ENCODE results near the gene GARS1. TPM values are rescaled to one million over a fixed set of nuclear protein-coding genes. Genes with fewer than 3 reads are reported as not detected.

GARS1 gene
- total and polyA plus RNA-seq, 4 experiments from 2014 or later, result 74.5 to 101 (median 80.3) TPM

DNA sequence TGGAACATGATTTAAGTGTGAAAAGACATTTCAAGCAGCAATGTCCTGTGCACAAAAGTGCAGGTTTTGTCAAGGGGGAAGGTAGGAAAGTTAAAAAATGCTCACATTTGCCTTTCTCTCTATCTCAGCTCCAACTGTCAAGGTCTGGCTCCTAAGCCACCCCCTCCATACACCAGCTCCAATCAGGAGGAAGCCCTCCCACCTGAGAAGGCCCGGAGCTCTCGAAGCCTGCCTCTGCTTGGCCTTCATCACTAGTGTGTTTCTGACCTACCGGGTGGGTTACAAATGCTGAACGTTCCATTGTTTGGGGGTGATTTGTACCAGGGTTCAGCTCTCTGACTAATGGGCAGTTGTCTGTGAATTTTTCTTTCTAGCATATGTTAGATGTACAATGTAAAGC, 73.4 kb downstream of the GARS1 start:
- ChIA-PET CTCF (ENCODE audit: partially characterized antibody) (no interaction called here), POLR2A (ENCODE audit: partially characterized antibody) (no interaction called here)
- Histone ChIP-seq H3K36me3 (ENCODE audit: insufficient read depth, low read length) (no peaks in the 10 kb centered on the region), H3K4me1 (ENCODE audit: insufficient read depth, low read length) (no peaks in the 10 kb centered on the region), H3K27me3 (ENCODE audit: insufficient read depth, low read length) (no peaks in the 10 kb centered on the region), H3K4me3 (ENCODE audit: low read length in 2 of 2) (no peak overlapping the region), H3K27ac (ENCODE audit: low read depth, low read length) (no peak overlapping the region), H3K9me3 (ENCODE audit: control insufficient read depth in 1 of 2, low read length in 2 of 2) (no peaks in the 10 kb centered on the region)
- H3K36me3 Mint-ChIP-seq, result no peaks in the 10 kb centered on the region
- H3K27me3 Mint-ChIP-seq, result peaks cover 0 to 11% of the 10 kb centered on the region in 2 donors
- H3K9me3 Mint-ChIP-seq, result peaks cover 0 to 2% (median 0%) of the 10 kb centered on the region in 8 donors
- no peak overlapping the region for H3K4me3 Mint-ChIP-seq
- no peak for DNase-seq
- no peak overlapping the region for H3K27ac Mint-ChIP-seq
- intact Hi-C loops (cut with micrococcal nuclease), result no loop called here
- H3K4me1 Mint-ChIP-seq, result no peaks in the 10 kb centered on the region

DNA sequence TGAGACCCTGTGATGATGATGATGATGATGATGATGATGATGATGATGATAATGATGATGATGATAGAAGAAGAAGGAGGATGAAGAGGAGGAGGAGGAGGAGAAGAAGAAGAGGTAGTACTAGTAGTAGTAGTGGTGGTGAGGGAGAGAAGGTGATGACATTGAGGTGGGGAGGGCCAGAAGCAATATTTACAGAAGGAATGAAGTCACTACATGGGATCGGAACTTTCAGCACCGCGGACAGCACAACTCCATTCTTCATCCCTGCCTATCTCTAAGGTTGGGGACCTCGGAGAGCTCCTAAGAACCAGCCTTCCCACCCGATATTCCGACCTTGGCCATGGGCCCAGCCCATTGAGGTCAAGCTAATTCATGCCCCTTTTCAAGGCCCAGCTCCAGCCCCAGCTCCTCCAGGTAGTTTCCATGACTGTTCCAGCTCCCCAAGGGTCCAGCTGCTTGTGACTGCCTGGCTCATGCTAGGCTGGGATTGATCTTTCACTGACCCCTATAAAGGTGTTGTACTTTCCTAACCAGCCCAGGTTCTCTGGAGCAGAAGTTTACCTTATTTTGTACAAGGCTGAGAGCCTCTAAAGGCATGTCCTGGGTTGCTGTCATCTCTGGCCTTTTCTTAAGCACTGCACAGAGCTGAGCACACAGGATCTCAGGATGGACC, 77.3 kb downstream of the GARS1 start:
- CTCF ChIA-PET (ENCODE audit: partially characterized antibody), result interaction anchor here (0.9 kb wide), 1 partner anchor 12 kb away, joined by 4 read pairs; no protein-coding TSS in a partner anchor
- POLR2A ChIA-PET (ENCODE audit: partially characterized antibody), result no interaction called here
- peaks cover 6% of the 10 kb centered on the region for H3K27me3 ChIP-seq (ENCODE audit: insufficient read depth, low read length)
- no peak overlapping the region for H3K27ac ChIP-seq (ENCODE audit: low read depth, low read length)
- peaks cover 0 to 2% (median 0%) of the 10 kb centered on the region in 8 donors for H3K9me3 Mint-ChIP-seq
- H3K36me3 ChIP-seq (ENCODE audit: insufficient read depth, low read length), result no peaks in the 10 kb centered on the region
- H3K4me3 ChIP-seq (ENCODE audit: low read length in 2 of 2), result no peak overlapping the region
- no peaks in the 10 kb centered on the region for H3K36me3 Mint-ChIP-seq
- H3K27me3 Mint-ChIP-seq, result peaks cover 3 to 23% of the 10 kb centered on the region in 2 donors
- no peaks in the 10 kb centered on the region for H3K9me3 ChIP-seq (ENCODE audit: control insufficient read depth in 1 of 2, low read length in 2 of 2)
- no peak overlapping the region for H3K4me3 Mint-ChIP-seq
- no peak overlapping the region for H3K27ac Mint-ChIP-seq
- no peaks in the 10 kb centered on the region for H3K4me1 ChIP-seq (ENCODE audit: insufficient read depth, low read length)
- no peaks in the 10 kb centered on the region for H3K4me1 Mint-ChIP-seq
- DNase-seq, result no peak
- intact Hi-C loops (cut with micrococcal nuclease), result no loop called here

DNA sequence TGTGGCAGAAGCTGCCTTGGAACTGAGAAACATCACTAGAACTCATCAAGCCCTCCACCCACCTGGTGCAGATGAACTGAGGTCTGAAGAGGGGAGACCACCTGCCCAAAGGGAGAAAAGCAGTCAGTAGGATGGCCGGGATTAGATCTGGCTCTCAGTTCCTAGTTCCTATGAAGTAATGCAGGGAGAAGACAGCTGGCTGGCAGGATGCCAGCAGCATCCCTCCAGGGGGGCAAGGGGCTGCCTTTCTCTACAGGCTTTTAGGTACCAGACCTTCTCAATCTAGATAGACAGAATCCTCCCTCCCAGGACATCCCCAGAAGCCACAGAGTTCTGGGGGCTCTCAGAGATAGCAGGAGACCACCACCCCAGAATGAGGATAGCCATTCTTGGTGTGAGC, 79.7 kb downstream of the GARS1 start:
- POLR2A ChIA-PET (ENCODE audit: partially characterized antibody), result no interaction called here
- H3K27me3 Mint-ChIP-seq, result peaks cover 11 to 38% of the 10 kb centered on the region in 2 donors
- CTCF ChIA-PET (ENCODE audit: partially characterized antibody), result interaction anchor here (2.4 kb wide), 1 partner anchor 66 kb away, joined by 9 read pairs; no protein-coding TSS in a partner anchor

GRCh38 chr7:30674876-30675275, 80.2 kb downstream of the GARS1 start:
- H3K4me3 ChIP-seq (ENCODE audit: low read length in 2 of 2), result no peak overlapping the region
- Mint-ChIP-seq H3K27me3 (peaks cover 11 to 42% of the 10 kb centered on the region in 2 donors), H3K4me1 (no peaks in the 10 kb centered on the region), H3K27ac (no peak overlapping the region), H3K36me3 (no peaks in the 10 kb centered on the region), H3K9me3 (peaks cover 0 to 2% (median 0%) of the 10 kb centered on the region in 8 donors), H3K4me3 (no peak overlapping the region)
- no peaks in the 10 kb centered on the region for H3K4me1 ChIP-seq (ENCODE audit: insufficient read depth, low read length)
- peaks cover 9% of the 10 kb centered on the region for H3K27me3 ChIP-seq (ENCODE audit: insufficient read depth, low read length)
- no peak overlapping the region for H3K27ac ChIP-seq (ENCODE audit: low read depth, low read length)
- ChIA-PET CTCF (ENCODE audit: partially characterized antibody) (interaction anchor here (2.4 kb wide), 1 partner anchor 65 kb away, joined by 9 read pairs; no protein-coding TSS in a partner anchor), POLR2A (ENCODE audit: partially characterized antibody) (no interaction called here)
- no peak for DNase-seq
- intact Hi-C loops (cut with micrococcal nuclease), result no loop called here
- no peaks in the 10 kb centered on the region for H3K9me3 ChIP-seq (ENCODE audit: control insufficient read depth in 1 of 2, low read length in 2 of 2)
- H3K36me3 ChIP-seq (ENCODE audit: insufficient read depth, low read length), result no peaks in the 10 kb centered on the region

More for the DNA sequence above, 79.7 kb downstream of the GARS1 start:
- Mint-ChIP-seq H3K4me3 (no peak overlapping the region), H3K9me3 (peaks cover 0 to 2% (median 0%) of the 10 kb centered on the region in 8 donors), H3K27ac (no peak overlapping the region), H3K4me1 (no peaks in the 10 kb centered on the region), H3K36me3 (no peaks in the 10 kb centered on the region)
- DNase-seq, result no peak
- no peaks in the 10 kb centered on the region for H3K4me1 ChIP-seq (ENCODE audit: insufficient read depth, low read length)
- H3K27me3 ChIP-seq (ENCODE audit: insufficient read depth, low read length), result peaks cover 7% of the 10 kb centered on the region
- no peak overlapping the region for H3K27ac ChIP-seq (ENCODE audit: low read depth, low read length)
- H3K9me3 ChIP-seq (ENCODE audit: control insufficient read depth in 1 of 2, low read length in 2 of 2), result no peaks in the 10 kb centered on the region
- intact Hi-C loops (cut with micrococcal nuclease), result no loop called here
- no peak overlapping the region for H3K4me3 ChIP-seq (ENCODE audit: low read length in 2 of 2)
- no peaks in the 10 kb centered on the region for H3K36me3 ChIP-seq (ENCODE audit: insufficient read depth, low read length)

DNA sequence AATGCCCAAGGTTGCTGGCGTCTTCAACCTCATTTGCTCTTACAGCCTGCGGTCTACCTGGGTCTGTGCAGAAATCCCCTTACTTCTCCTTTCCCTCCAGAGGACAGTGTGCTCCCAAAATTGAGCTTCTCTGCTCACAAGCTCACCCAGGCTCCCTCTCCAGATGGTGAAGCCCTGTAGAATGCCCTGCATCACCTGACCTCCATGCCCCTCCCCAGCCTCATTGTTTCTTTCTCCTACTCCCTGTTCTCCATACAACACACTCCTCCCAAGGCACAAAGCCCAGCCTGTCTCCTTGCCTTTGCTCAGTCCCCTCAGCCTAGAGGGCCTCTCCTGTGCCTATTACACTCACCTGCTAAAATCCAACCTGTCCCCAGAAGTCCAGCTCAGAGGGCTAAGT, 84.1 kb downstream of the GARS1 start:
- Histone ChIP-seq H3K27me3 (ENCODE audit: insufficient read depth, low read length) (peaks cover 29% of the 10 kb centered on the region), H3K4me3 (ENCODE audit: low read length in 2 of 2) (no peak overlapping the region), H3K36me3 (ENCODE audit: insufficient read depth, low read length) (no peaks in the 10 kb centered on the region), H3K27ac (ENCODE audit: low read depth, low read length) (no peak overlapping the region), H3K4me1 (ENCODE audit: insufficient read depth, low read length) (peaks cover 14% of the 10 kb centered on the region), H3K9me3 (ENCODE audit: control insufficient read depth in 1 of 2, low read length in 2 of 2) (no peaks in the 10 kb centered on the region)
- peak overlapping the region in 1 of 7 donors; percentile 32 for H3K27ac Mint-ChIP-seq
- ChIA-PET POLR2A (ENCODE audit: partially characterized antibody) (no interaction called here), CTCF (ENCODE audit: partially characterized antibody) (no interaction called here)
- intact Hi-C loops (cut with micrococcal nuclease), result no loop called here
- H3K4me1 Mint-ChIP-seq, result peaks cover 4 to 29% (median 9%) of the 10 kb centered on the region in 4 donors
- no peak overlapping the region for H3K4me3 Mint-ChIP-seq
- peaks cover 27 to 60% of the 10 kb centered on the region in 2 donors for H3K27me3 Mint-ChIP-seq
- DNase-seq, result no peak
- no peaks in the 10 kb centered on the region for H3K36me3 Mint-ChIP-seq
- H3K9me3 Mint-ChIP-seq, result no peaks in the 10 kb centered on the region

DNA sequence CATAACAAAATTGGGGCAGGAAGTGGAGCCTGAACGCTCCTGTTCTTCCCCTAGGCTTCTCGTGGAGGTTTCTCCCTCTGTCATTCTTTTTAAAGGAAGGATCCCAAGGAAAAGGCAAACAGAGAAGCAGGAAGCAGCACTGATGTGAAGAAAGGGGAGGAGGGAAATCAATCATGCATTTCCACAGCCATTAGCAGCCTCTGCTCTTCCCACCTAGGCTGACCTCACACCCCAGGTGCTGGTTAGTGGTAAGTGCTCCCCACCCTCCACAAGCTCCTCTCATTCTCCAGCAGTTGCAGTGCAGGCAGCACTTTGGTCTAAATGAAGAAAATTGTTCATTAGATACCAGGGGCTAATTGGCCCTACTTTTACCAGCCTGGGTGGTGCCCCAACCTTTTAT, 85.0 kb downstream of the GARS1 start:
- intact Hi-C loops (cut with micrococcal nuclease), result no loop called here
- H3K4me1 ChIP-seq (ENCODE audit: insufficient read depth, low read length), result peaks cover 14% of the 10 kb centered on the region
- H3K4me1 Mint-ChIP-seq, result peaks cover 4 to 29% (median 9%) of the 10 kb centered on the region in 4 donors
- peaks cover 29% of the 10 kb centered on the region for H3K27me3 ChIP-seq (ENCODE audit: insufficient read depth, low read length)
- H3K4me3 Mint-ChIP-seq, result no peak overlapping the region
- H3K9me3 Mint-ChIP-seq, result no peaks in the 10 kb centered on the region
- no peak overlapping the region for H3K27ac ChIP-seq (ENCODE audit: low read depth, low read length)
- DNase-seq, result no peak
- POLR2A ChIA-PET (ENCODE audit: partially characterized antibody), result interaction anchor here (1.1 kb wide), 1 partner anchor 48 kb away, joined by 3 read pairs; no protein-coding TSS in a partner anchor
- H3K27ac Mint-ChIP-seq, result no peak overlapping the region
- no peaks in the 10 kb centered on the region for H3K36me3 Mint-ChIP-seq
- CTCF ChIA-PET (ENCODE audit: partially characterized antibody), result interaction anchor here (0.9 kb wide), 1 partner anchor 61 kb away, joined by 4 read pairs; no protein-coding TSS in a partner anchor
- H3K36me3 ChIP-seq (ENCODE audit: insufficient read depth, low read length), result no peaks in the 10 kb centered on the region
- H3K4me3 ChIP-seq (ENCODE audit: low read length in 2 of 2), result no peak overlapping the region
- peaks cover 32 to 65% of the 10 kb centered on the region in 2 donors for H3K27me3 Mint-ChIP-seq
- H3K9me3 ChIP-seq (ENCODE audit: control insufficient read depth in 1 of 2, low read length in 2 of 2), result no peaks in the 10 kb centered on the region

GRCh38 chr7:30681331-30681797, 86.7 kb downstream of the GARS1 start:
- H3K4me3 ChIP-seq (ENCODE audit: low read length in 2 of 2), result no peak overlapping the region
- H3K9me3 ChIP-seq (ENCODE audit: control insufficient read depth in 1 of 2, low read length in 2 of 2), result no peaks in the 10 kb centered on the region
- H3K4me1 Mint-ChIP-seq, result peaks cover 4 to 29% (median 9%) of the 10 kb centered on the region in 4 donors
- peak overlapping the region in 7 of 8 donors; percentile 59 to 88 (median 78) for H3K4me3 Mint-ChIP-seq
- H3K36me3 Mint-ChIP-seq, result no peaks in the 10 kb centered on the region
- peaks cover 38 to 63% of the 10 kb centered on the region in 2 donors for H3K27me3 Mint-ChIP-seq
- H3K9me3 Mint-ChIP-seq, result no peaks in the 10 kb centered on the region
- intact Hi-C loops (cut with micrococcal nuclease), result no loop called here
- H3K27me3 ChIP-seq (ENCODE audit: insufficient read depth, low read length), result peaks cover 29% of the 10 kb centered on the region
- H3K4me1 ChIP-seq (ENCODE audit: insufficient read depth, low read length), result peaks cover 14% of the 10 kb centered on the region
- ChIA-PET POLR2A (ENCODE audit: partially characterized antibody) (no interaction called here), CTCF (ENCODE audit: partially characterized antibody) (interaction anchor here (1.0 kb wide), 1 partner anchor 60 kb away, joined by 3 read pairs; no protein-coding TSS in a partner anchor)
- H3K36me3 ChIP-seq (ENCODE audit: insufficient read depth, low read length), result no peaks in the 10 kb centered on the region
- H3K27ac ChIP-seq (ENCODE audit: low read depth, low read length), result no peak overlapping the region
- no peak for DNase-seq
- H3K27ac Mint-ChIP-seq, result no peak overlapping the region
